Left forelimb (tissue), 1 donor: ENCODE data around the gene OFD1.

ENCODE experiments used
- DNase-seq: peaks from one replicate; pipeline ENCODE4 v3.0.0-alpha.2; 2018; ENCODE audit warnings: low spot score

Gene OFD1

DNA sequence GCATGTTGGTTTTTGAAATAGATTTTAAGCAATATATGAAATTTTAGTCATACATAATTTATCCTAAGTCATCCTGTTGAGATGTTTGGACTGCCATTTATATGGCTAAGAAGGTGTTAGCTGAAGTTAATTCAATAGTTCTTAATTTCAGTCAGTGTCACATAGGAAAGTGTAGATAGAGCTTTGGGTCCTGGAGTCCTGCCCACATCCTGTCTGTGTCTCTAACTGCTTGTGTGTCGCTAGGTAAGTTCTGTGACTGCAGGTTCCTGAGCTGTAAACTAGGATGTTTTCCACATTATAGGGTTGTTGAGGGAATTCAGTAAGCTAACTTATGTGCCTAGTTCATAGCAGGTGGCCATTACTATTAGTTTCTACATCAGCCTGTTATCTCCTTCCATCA lies 20.7 kb downstream of the OFD1 start:
- no peak for DNase-seq

DNA sequence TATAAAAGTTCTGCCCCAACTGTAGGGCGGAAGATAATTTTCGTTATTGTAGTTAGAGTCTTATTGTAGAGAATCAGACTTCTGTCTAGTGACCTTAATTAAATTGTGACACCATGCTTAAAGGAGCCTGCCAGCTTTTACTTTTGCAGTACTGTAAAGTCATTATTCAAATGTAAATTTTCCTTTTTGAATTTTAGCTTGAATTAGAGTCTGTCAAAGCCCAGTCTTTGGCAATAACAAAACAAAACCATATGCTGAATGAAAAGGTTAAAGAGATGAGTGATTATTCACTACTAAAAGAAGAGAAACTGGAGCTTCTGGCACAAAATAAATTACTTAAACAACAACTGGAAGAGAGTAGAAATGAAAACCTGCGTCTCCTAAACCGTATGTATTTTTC lies 21.8 kb downstream of the OFD1 start:
- no peak for DNase-seq

DNA sequence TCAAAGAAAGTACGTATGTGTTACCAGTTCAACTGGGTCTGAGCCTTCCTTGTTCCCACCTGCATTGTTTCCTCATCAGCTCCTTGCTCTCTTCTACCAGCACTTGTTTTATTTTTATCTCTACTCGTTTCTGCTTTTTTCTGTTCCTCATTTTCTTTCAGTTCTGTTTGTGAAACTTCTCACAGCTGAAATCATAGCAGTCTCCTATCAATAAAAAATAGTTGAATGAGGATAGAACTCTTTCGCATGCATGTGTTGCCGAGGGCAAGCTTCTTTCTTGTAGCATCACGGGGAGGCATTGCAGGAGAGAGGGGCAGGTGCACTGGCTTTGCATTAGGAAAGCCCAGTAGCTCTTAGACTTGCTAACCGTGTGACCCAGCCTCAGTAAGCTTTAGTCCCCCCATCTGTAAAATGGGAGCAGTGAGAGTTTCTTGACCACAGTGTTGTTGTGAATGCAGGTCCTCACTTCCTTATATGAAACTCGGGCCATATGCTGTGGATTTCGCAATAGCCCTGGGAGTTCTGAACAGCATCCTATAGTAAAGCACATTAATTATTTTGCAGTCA lies 24.7 kb downstream of the OFD1 start:
- DNase-seq, result no peak

DNA sequence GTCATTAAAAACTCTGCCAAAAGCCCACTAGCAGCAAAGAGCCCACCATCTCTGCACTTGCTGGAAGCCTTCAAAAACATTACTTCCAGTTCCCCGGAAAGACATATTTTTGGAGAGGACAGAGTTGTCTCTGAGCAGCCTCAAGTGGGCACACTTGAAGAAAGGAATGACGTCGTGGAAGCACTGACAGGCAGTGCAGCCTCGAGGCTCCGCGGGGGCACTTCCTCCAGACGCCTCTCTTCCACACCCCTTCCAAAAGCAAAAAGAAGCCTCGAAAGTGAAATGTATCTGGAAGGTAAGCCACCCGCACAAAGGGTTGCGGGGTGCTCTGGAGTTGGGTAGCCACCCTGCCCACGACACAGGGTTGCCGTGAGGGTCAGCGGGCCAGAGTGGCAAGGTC lies 25.9 kb downstream of the OFD1 start:
- DNase-seq, result no peak

DNA sequence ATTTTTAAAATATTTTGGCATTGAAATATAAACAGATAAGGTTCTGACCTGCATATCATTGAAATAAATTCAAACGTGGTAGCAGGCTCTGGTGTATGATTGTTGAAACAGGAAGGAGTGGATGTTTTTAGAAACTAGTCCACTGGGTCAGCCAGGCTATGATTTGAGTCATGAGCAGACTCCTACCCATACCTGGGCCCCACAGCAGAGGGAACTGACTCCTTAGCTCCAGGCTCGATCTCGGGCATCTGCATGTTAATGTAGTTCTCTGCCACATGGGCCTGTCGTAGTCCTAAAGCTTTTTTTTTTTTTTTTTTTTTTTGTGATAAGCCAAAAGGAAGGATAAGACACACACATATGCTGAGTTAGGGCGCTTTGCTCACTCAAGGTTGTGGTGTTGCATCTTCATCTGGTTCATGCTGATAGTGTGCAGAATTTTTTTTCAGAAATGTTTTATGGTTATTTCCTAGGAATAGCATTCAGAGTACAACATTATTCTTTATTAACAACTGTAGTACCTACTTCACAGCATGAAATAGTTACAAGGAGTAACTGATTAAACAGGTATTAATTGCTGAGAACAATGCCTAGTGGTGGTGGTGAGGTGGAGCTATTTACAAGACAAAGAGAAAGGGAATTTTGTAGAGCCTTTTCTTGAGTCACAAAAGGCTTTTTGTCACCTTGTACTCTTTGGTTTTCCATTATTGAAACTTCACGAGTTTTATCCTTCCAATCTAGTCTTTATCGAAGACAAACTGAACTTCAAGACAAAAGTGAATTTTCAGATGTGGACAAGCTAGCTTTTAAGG lies 27.3 kb downstream of the OFD1 start:
- no peak for DNase-seq

DNA sequence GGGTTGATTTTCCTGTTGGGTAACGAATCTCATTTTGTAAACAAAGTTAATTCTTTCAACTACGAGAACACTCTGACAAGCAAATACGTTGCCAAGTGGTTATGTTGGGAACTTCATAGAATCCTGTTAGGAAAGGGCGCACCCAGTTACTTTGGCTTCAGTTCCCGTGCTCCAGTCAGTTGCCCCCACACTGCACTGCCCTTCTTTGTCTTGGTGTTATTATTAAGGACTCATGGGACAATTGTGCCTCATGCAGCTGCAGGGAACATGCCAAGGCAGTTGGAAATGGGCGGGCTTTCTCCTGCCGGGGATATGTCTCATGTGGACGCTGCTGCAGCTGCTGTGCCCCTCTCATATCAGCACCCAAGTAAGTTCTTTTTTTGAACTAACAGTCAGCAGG lies 28.9 kb downstream of the OFD1 start:
- no peak for DNase-seq

DNA sequence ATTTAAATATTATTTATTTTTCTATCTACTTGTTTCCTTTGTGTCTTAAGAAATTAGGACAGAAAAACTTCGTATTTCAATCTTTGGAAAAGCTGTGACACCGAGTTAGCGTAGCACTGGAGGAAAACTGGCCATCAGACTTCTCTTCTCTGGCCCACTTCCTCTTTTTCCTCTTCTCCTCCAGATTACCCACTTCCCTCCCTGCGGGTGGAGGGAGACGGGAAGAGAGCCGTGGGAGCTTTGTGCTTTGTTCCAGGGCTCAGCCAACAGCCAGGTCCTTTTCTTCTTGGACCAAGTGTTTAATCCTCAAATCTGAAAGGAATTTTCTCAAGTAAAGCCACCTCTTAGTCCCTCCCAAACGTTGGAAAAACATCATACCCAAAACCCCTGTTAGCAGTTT lies 29.7 kb downstream of the OFD1 start:
- DNase-seq, result no peak

DNA sequence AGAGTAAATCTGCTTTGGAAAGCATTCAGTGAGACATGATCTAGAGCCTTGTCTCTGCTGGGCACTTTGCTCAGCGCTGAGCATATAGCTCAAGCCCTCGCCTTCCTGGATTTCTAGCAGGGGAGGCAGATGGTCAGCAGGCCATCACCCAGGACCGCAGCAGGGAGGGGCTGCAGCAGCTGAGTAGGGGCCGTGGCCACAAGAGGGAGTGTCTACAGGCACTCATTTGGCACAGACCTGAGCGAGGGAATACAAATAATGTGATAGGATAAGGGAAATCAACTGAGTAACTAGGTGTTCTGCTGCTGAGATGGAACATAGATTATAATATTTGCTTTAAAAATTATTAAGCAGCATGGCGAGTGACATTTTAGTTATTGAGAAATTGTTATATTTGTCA lies 30.2 kb downstream of the OFD1 start:
- no peak for DNase-seq

DNA sequence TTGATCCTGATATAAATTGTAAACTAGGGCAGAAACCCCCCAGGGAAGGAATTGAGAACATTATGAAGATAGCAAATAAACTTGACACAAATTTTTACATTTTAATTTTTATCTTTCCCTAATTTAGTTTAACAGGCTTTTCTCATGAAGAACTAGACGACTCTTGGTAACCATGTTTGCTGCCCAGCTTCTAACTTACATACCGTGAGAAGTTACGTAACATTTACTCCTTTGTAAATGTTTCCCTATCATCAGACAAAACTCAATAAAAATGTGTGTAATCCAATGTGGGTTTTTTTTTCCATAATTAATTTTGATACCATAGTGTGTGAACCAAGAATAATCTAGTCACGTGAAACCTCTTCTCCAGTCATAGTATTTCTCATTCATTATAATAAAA lies 34.4 kb downstream of the OFD1 start:
- DNase-seq, result no peak

DNA sequence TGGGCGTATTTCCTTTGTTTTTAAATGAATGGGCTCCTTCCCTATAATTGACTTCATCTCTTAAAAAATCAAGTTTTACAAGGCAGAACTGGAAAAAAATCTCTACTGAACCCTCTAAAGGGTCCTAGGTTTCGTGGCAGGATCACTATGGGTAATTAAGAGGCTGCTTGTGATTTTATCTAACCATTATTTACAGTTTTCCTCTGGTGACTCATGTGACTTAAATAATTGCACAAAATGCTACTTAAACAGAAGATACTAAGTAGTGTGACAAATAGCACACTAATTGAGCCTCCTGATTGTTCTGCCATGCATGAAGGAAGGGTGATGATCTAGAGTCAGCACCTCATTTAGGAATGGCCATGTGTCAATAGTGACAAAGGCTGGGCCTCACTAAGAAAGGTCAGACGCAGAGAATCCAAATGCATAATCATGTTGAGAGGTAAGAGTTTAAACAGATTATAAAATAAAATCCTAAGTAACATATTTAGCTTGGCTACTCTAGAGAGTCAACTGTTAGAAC lies 35.5 kb downstream of the OFD1 start:
- no peak for DNase-seq

DNA sequence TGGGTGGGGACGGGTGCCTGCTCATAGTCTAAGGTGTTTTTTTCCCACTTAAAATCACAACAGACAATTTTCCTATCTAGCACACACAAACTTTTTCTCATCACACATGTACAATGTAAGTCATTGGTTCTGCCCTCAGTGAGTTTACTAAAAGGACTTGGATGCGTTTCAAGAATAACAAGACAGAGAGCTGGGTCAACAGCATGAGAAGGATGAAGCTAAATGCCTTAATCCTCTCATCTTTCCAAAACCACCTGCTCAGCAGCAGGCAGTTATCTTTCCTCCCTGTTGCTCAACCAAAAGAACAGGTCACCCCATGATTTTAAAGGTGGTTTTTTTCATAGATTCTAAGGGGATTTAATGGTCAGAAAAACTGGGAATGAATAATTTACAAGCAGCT lies 40.1 kb downstream of the OFD1 start:
- DNase-seq, result no peak

DNA sequence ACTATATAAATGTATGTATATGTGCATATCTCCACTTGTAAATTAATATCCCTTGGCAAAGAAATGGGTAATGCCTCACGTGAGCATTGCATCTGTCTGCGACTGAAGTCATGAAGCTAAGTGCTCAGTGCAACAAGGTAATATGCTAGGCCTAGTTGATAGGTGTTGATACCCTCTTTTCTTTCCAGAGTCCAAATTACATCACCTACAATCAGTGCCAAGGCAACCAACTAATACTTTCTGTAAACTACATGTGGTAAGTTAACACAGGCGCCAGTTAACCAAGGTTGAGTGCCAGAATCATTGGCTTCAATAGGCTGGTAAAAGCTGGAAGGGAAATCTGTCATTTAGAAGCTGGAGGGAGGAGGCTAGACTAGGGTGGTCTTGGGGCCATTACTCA lies 41.3 kb downstream of the OFD1 start:
- DNase-seq, result no peak

DNA sequence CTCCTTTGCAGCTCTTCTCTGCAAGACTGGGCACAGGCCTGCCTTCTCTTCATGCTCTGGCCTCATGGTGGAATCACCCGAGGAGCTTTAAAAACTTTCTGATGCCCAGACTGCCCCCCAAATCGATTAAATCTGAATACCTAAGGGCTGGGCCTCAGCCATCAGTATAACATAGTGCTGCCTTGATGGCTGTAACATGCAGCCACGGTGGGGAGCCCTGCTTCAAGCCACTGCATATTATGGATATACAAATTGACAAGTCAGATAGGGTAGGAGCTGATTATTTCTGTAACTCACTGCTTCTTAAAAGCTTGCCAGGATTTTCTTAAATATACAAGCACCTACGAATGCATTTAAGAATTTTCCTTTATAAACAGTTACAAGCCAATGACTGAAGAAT lies 41.8 kb downstream of the OFD1 start:
- no peak for DNase-seq

DNA sequence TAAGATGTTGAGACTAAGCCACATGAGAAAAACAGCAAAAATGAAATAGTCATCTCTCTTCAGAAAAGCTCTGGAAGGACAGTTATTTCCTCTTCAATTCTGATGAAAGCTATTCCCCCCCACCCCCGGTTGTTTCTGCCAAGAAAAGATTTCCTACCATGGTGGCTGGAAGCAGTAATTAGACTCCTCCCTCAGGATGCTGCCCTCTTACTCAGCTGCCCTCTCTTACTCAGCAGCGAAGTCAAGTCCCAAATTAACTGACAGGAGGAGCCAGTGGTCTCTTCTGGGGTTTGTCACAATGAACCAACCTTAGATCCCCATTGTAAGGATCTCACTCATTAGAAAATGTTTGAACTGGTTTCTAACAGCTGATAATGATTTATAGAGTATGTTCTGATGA lies 44.4 kb downstream of the OFD1 start:
- no peak for DNase-seq

DNA sequence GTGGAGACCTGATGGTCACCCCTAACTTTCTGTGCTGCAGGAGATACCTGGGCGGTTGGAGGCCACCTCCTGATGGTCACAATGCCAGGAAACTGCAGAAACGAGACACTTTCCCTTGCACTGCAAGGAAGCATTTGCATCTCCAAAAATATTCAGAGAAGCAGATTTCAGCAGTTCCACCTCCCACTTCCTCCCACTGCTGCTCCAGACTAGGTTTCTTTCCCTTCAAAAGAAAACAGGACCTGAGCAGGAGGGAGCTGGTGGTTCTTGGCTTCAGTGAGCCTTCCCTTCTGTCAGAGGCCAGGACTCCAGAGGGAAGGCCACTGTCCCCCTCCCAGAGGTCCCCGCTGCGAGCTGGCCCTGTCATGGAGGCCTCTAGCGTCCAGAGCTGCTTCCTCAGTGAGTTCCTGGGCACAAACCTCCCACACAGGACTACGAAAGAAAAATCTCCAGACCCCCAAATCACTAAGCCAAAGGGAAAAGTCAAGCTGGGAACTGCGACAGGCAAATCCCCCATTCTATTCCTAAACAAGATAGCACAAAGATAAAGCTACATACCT lies 46.4 kb downstream of the OFD1 start:
- no peak for DNase-seq

DNA sequence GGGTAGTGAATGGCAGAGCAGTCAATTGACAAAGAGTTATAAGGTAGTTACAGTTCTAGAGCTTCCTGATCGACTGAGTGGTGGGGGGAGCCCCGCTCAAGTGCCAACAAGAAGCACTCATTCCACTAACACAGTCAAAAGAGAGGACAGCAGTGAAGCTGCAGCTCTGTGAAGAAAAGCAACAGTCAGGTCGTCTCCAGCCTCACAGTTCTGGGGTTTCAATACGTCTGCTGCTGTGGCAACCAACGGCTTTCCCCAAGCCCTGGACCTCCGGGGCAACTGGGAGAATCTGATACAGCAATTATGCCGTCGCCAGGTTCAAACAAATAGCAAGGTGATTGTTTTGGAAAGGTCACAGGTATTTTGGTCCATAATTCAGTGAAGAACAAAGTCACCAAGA lies 51.5 kb downstream of the OFD1 start:
- no peak for DNase-seq

DNA sequence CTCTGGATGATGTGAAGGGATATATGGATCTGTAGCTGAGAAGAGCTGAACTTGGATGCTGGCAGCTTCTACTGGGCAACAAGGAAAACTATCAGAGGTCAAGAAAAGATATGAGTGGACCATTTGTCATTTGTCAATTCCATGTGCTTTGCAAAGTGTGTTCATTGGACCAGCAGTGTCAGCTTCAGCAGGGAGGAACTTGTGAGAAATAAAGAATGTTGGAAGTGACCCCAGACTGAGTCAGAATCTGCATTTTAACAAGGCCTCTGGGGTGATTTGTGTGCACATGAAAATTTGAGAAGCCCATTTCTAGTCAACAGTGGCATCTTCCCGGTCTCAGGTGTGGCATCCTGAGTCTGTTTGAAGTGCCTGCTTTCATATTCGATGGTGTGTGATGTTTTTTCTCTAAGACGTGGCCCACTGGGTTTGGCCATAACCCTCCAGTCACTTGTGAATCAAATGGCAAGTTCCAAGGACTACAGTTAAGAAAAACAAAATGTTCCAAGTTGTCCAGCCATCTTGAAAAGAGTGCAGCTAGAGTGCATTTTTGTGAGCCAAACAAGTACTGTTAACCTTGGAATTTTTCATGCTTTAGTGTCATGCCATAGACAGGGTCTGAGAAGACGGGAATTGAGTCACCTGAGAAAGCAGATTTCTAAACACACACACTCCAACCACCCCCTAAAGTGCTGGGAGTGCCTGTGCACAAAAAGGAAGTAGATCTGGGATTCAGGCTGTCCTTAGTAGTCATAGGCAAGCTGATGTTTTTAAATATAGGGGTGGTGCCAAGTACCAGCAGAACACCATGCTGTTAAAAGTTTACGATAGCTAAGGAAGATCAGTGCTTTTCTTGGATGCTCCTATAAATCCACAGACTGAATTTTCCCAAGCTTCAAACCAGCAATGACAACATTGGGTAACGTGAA lies 55.9 kb downstream of the OFD1 start:
- DNase-seq, result no peak

DNA sequence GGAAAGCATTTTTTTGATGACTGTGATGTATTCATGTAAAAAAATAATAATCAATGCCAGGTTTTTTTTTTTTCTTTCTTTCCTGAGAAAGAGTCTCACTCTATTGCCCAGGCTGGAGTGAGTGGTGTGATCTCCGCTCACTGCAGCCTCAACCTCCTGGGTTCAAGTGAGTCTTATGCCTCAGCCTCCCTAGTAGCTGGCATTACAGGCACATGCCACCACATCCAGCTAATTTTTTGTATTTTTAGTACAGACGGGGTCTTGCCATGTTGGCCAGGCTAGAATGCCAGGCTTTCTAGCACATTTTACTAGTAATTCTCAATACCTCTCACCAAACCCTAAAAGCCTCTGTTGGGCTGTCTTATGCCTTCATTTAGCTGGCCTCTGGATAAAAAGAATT lies 56.6 kb downstream of the OFD1 start:
- DNase-seq, result no peak

DNA sequence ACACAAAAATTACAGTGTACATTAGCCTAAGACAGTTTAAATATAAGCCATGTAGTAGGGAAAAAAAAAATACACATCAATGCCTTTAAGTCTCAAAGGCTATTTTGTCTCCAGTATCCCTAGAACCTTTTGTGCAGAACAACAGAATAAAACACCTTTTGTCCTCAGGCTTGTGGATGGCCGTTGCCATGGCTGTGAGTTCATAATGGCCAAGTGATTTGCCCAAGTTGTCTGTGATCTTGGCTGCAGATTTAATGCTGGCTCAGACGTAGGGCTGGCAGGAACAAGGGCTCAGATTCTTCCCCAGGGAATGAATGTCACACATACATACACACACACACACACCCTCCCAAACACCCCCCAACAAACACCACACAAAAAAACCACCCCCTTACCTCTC lies 57.0 kb downstream of the OFD1 start:
- no peak for DNase-seq

DNA sequence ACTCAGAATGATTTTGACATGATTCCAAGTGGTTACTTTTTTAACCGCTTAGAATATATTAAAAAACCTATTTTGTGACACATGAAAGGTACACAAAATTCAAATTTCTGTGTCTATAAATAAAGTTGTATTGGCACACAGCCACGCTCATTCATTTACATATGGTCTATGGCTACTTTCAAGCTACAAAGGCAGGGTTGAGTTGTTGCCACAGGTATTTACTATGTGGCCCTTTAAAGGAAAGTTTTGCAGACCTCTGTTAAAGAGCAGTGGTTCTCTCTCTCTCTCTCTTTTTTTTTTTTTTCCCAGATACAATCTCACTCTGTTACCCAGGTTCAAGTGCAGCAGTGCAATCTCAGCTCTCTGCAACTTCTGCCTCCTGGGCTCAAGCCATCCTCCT lies 59.3 kb downstream of the OFD1 start:
- DNase-seq, result no peak

DNA sequence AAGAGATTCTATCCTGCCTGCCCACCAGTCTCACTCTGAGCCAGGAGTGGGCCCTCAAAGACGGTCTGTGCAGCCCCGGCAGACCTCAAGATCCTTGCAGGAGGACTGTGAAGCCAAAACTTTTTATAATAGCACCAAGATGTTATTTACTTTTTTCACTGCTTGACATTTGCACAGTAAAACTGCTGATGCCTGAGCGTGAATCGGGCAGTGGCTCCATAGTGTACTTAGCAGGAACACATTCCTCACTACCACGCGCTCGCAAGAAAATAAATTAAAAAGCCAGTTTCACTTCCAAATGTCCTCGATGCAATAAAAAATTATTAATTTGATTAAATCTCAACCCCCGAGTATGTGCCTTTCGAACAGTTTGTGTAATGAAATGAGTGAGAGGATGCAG lies 59.9 kb downstream of the OFD1 start:
- no peak for DNase-seq

DNA sequence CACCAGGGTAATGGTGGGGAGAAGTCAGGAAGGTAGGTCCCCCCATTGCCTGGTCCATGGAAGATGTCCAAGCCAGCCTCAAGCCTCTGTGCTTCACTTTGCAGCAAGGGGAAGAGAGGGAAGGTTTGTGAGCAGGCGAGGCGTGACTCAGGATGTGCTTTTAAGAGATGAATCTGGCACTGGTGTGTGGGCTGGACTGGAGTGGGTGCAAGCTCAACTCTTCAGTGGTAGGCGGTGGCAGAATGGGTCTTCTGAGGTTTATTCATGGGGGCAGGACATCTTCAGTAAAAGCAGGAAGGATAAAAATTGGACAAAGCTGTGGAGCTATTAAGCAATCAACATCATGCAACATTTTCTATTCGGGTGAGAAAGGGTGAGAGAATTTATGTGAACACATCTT lies 63.0 kb downstream of the OFD1 start:
- DNase-seq, result no peak

DNA sequence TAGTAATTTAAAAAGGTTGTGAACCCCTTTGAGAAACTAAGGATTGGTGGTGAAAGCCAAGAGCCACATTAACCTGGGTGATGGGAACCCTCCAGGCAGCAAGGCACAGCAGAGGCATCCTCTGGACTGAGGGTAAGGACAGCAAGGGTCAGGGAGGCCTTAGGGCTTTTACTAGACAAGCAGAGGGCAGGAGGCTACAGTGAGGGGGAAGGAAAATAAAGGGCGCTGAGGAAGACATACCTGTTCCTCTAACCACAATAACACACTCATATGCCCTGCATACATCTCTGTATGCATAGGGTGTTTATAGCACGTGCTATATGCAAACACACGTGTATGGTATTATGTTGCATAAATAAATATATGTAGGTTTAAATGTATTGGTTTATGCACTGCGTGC lies 63.6 kb downstream of the OFD1 start:
- no peak for DNase-seq
